ENCODE results near the gene TSNAXIP1.

Gene TSNAXIP1

DNA sequence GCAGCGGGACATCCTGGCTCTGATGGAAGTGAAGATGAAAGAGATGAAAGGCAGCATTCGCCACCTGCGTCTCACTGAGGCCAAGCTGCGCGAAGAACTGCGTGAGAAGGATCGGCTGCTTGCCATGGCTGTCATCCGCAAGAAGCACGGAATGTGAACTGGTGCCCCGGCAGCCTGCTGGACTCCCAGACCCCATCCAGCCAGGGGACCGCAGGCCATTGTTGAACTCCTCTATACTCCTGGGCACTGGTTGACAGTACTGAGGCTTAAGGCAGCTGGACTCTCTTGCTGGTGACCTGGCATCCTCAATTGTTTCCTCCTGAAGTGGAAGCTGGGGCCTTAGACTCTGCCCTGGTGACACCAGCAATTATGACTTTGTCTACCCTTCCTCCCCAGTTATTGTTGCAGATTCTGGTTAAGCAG, 36.7 kb downstream of the TSNAXIP1 start:
- H3K27ac ChIP-seq: peak overlapping the region; percentile 95
- H3K9me3 ChIP-seq: no peaks in the 10 kb centered on the region
- H3K36me3 ChIP-seq: no peaks in the 10 kb centered on the region
- no peaks in the 10 kb centered on the region for H3K27me3 ChIP-seq
- H3K4me3 ChIP-seq: peak overlapping the region; percentile 87
- TF ChIP-seq Cebpa-rat (IDR thresholded peaks at IDR 0.05): no peak
- H4K20me1 ChIP-seq: peaks cover 46% of the 10 kb centered on the region
- H3K4me1 ChIP-seq: peaks cover 46% of the 10 kb centered on the region
- H3K4me2 ChIP-seq: peak overlapping the region; percentile 95
- peak overlapping the region; percentile 99 for H3K9ac ChIP-seq

DNA sequence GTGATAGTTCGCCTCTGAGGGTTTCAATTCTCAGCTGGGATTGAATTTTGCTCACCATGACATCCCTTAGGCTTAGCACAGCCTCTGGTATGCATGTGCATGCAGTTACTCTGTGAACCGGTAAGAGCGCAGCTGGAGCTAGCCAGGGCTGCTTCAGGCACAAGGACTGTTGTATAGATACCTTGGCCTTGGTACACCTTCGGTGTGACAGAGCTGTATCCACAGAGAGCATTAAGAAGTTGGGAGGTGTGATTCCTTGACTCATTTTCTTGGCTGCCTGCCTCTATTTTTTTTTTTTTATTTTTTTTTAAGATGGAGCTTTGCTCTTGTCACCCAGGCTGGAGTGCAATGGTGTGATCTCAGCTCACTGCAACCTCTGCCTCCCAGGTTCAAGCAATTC, 37.8 kb downstream of the TSNAXIP1 start:
- H3K4me2 ChIP-seq: peak overlapping the region; percentile 95
- peak overlapping the region; percentile 87; the same call in 1 of the 2 replicates for H3K4me3 ChIP-seq
- no peaks in the 10 kb centered on the region for H3K27me3 ChIP-seq
- TF ChIP-seq Cebpa-rat (IDR thresholded peaks at IDR 0.05): no peak
- peaks cover 56% of the 10 kb centered on the region for H3K4me1 ChIP-seq
- peak overlapping the region; percentile 99 for H3K9ac ChIP-seq
- H3K27ac ChIP-seq: peak overlapping the region; percentile 96; the same call in 1 of the 2 replicates
- peaks cover 10% of the 10 kb centered on the region for H3K36me3 ChIP-seq
- H4K20me1 ChIP-seq: peaks cover 57% of the 10 kb centered on the region
- H3K9me3 ChIP-seq: no peaks in the 10 kb centered on the region

DNA sequence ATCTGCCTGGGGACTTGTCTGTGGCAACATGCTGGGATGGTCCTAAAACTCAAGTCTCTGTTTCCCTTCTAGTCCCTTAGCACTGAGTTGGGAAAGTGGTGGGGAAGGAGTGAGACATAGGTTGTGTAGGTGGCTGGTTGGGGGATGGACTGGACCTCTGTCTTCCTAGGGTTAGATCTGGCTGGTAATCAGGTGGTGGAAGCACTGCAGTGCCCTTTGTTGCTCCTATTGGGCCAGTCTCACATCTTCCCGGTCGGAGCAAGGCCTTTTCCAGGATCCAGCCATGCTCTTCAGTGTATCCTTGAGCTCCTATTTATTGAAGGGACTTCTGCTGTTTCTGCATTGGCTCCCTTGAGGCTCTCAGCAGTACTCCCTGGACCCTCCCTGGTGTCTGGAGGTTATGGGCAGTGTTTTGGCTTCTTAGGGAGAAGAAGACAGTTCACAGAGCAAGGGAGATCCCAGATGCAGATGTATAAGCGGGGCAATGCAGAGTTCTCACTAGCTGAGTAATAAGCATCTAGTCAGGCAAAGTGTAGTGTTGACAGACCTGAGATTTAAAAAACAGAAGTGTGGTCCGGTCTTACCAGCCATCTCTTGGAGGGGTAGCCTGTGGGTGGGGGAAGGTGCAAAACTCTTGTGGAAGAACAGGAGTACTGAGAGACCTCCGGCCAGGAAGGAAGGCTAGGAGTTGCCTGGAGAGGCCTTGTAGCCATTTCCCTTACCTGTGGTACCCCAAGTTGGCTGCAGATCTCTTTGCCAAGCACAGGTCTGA, 38.8 kb downstream of the TSNAXIP1 start:
- Histone ChIP-seq H3K36me3 (peaks cover 20% of the 10 kb centered on the region), H3K9me3 (no peaks in the 10 kb centered on the region), H3K27ac (peak overlapping the region; percentile 96), H3K4me2 (peak overlapping the region; percentile 95), H3K4me1 (peaks cover 56% of the 10 kb centered on the region), H4K20me1 (peaks cover 67% of the 10 kb centered on the region), H3K27me3 (no peaks in the 10 kb centered on the region), H3K4me3 (peak overlapping the region; percentile 100), H3K9ac (peak overlapping the region; percentile 99)
- no peak for TF ChIP-seq Cebpa-rat (IDR thresholded peaks at IDR 0.05)

DNA sequence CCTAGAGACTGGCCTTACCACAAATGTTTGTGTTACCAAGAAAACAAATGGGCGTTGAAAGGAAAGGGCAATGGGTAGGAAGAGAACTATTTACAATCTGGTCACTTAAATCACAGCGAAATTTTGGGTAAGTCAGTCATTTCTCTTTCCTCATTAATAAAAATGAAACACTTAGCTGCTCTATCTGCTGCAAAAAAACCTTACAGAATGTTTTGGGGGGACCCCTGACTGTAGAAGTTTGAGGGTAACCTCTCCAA, 39.3 kb downstream of the TSNAXIP1 start:
- peak overlapping the region; percentile 100 for H3K4me3 ChIP-seq
- TF ChIP-seq Cebpa-rat (IDR thresholded peaks at IDR 0.05): no peak
- H3K27ac ChIP-seq: peak overlapping the region; percentile 96
- peaks cover 56% of the 10 kb centered on the region for H3K4me1 ChIP-seq
- peak overlapping the region; percentile 99 for H3K9ac ChIP-seq
- H3K36me3 ChIP-seq: peaks cover 25% of the 10 kb centered on the region
- peak overlapping the region; percentile 95 for H3K4me2 ChIP-seq
- peaks cover 72% of the 10 kb centered on the region for H4K20me1 ChIP-seq
- H3K27me3 ChIP-seq: no peaks in the 10 kb centered on the region
- H3K9me3 ChIP-seq: no peaks in the 10 kb centered on the region

DNA sequence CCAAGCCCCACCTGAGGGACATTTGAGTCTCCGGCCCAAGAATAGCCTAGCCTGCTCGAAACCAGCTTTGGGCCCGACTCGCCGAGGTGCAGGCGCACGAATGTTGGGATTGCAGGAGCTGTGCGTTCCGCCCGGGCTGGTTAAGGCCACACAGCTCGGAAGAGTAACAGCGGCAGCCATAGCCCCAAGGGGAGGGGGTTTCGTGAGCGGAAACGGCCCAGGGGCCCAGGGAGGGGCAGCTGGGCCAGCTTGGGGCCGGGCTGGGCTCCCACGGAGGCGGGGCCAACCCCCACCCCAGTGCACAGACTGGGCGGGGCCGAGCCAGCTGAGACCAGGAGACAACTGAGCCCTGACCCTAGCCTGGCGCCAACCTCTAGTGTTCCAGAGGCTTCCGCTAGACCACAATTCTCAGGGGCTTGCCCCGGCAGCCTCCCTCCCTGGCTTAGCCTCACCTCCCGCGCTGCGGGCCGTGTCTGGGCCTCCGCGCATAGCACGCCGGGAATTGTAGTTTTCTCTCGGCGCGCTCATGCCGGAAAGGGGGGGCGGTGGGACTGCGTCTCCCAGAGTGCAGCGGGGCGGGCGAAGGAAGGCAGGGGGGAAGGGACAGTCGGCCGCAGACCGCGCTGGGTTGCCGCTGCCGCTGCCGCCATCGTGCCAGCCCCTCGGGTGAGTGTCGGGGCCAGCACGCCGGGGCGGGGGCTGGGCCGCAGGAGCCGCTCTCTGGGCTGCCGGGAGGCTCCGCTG, 39.8 kb downstream of the TSNAXIP1 start, which contains the start of gene NUTF2:
Gene NUTF2 (plus strand): TSS at position 614 of the 744 bp plus-strand sequence. CDS start 18,198 bp downstream, outside the sequence.
- Histone ChIP-seq H3K9me3 (no peaks in the 10 kb centered on the region), H3K4me1 (peaks cover 52% of the 10 kb centered on the region), H3K27me3 (no peaks in the 10 kb centered on the region), H3K36me3 (peaks cover 28% of the 10 kb centered on the region), H3K9ac (peak within 1 kb of the TSS; percentile 99), H3K4me3 (peak within 1 kb of the TSS; percentile 100), H3K27ac (peak within 1 kb of the TSS; percentile 96), H3K4me2 (peak within 1 kb of the TSS; percentile 98), H4K20me1 (peaks cover 77% of the 10 kb centered on the region)
- no peak for TF ChIP-seq Cebpa-rat (IDR thresholded peaks at IDR 0.05)

DNA sequence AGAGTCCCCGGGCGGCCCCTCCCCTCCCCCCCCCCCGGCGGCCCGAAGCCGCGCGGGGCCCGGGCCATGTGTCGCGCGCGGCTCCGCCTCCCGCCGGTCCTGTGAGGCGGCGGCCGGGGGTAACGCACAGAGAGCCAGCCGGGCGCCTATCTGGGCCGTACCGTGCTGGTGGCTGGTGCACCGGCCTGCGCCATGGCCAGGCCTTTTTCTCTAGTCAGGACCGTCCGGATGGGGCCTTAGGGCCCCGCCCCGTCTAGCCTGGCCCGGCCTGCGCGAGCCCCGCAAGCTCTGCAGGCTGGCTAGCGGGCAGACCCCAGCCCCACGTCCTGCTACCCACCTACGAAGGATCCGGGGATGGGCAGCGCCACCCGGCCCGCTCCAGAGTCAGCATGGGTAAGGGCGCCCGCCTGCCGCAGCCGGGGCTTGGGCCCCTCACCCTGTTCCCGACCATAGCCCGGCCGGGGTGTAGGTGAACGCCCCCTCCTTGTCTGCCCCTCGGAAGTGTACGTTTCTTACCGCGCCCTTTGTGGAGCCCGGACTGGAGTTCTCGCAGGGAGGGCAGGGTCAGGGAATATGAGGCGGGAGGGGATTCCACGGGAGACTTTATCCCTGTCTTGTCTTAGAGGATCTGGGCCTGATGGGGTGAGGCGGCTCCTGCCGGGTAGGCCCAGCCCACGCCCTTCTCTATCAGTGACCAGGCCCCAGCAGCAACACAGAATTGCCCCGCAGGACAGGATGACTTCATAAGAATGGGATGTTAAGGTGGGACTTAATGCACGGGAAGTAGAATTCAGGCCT, 40.6 kb downstream of the TSNAXIP1 start, which contains the start of gene CENPT:
Gene CENPT (minus strand): TSS at position 630 of the 798 bp plus-strand sequence. CDS start 13,834 bp downstream, outside the sequence.
- Histone ChIP-seq H3K27ac (peak within 1 kb of the TSS; percentile 96), H3K36me3 (peaks cover 32% of the 10 kb centered on the region), H3K4me3 (peak within 1 kb of the TSS; percentile 100), H3K4me1 (peaks cover 50% of the 10 kb centered on the region), H3K4me2 (peak within 1 kb of the TSS; percentile 98), H4K20me1 (peaks cover 85% of the 10 kb centered on the region), H3K9ac (peak within 1 kb of the TSS; percentile 99), H3K27me3 (no peaks in the 10 kb centered on the region), H3K9me3 (no peaks in the 10 kb centered on the region)
- no peak for TF ChIP-seq Cebpa-rat (IDR thresholded peaks at IDR 0.05)

DNA sequence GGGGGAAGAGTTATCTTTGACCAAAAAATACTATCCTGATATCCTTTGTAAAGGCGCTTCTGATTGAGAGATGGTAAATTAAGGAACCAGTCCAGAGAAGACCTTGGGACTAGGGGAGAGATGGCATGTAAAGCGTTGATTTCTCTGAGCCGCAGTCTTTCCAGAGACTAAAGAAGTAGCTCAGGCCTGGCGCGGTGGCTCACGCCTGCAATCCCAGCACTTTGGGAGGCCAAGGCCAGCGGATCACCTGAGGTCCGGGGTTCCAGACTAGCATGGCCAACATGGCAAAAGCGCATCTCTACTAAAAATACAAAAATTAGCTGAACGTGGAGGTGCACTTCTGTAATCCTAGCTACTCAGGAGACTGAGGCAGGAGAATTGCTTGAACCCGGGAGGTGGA, 41.4 kb downstream of the TSNAXIP1 start:
- H3K9me3 ChIP-seq: no peaks in the 10 kb centered on the region
- peak overlapping the region; percentile 99 for H3K9ac ChIP-seq
- peaks cover 35% of the 10 kb centered on the region for H3K36me3 ChIP-seq
- no peak for TF ChIP-seq Cebpa-rat (IDR thresholded peaks at IDR 0.05)
- peak overlapping the region; percentile 96 for H3K27ac ChIP-seq
- peaks cover 88% of the 10 kb centered on the region for H4K20me1 ChIP-seq
- H3K4me1 ChIP-seq: peaks cover 49% of the 10 kb centered on the region
- H3K4me3 ChIP-seq: peak overlapping the region; percentile 100
- H3K27me3 ChIP-seq: no peaks in the 10 kb centered on the region
- H3K4me2 ChIP-seq: peak overlapping the region; percentile 98

DNA sequence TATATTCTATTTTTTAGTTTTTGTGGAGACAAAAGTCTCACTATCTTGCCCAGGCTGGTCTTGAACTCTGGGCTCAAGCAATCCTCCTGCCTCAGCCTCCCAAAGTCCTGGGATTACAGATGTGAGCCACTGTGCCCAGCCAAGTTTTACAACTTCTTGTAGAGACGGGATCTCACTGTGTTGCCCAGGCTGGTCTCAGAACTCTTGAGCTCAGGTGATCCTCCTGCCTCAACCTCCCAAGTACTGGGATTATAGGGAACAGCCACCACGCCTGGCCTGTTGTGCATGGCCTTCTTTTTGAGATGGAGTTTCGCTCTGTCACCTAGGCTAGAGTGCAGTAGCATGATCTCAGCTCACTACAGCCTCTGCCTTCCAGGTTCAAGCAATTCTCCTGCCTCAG, 47.0 kb downstream of the TSNAXIP1 start:
- Histone ChIP-seq H3K27me3 (no peaks in the 10 kb centered on the region), H3K9me3 (no peaks in the 10 kb centered on the region), H3K4me1 (peaks cover 13% of the 10 kb centered on the region), H3K36me3 (peaks cover 87% of the 10 kb centered on the region), H3K9ac (no peak overlapping the region), H4K20me1 (peaks cover 100% of the 10 kb centered on the region), H3K4me2 (no peak overlapping the region), H3K4me3 (no peak overlapping the region), H3K27ac (no peak overlapping the region)
- no peak for TF ChIP-seq Cebpa-rat (IDR thresholded peaks at IDR 0.05)

DNA sequence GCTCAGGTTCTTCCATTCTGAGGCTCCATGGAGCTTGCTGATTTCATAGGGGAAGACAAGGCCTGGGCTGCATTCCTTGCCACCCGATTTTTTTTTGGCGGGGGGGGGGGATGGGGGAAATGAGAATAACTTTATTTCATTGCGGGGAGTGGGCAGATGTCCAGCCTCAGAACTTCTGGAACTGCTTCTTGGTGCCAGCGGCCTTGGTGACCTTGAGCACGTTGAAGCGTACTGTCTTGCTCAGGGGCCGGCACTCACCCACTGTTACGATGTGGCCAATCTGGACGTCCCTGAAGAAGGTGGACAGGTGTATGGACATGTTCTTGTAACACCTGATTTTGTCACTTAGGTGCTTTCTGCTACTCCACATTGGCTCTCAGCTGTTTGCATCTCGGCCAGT, 49.1 kb downstream of the TSNAXIP1 start:
- Histone ChIP-seq H3K27me3 (no peaks in the 10 kb centered on the region), H3K9ac (no peak overlapping the region), H3K4me3 (no peak overlapping the region), H3K9me3 (no peaks in the 10 kb centered on the region), H4K20me1 (peaks cover 100% of the 10 kb centered on the region), H3K27ac (no peak overlapping the region), H3K4me2 (no peak overlapping the region), H3K4me1 (peaks cover 6% of the 10 kb centered on the region; the same call in 1 of the 2 replicates), H3K36me3 (peaks cover 87% of the 10 kb centered on the region)
- no peak for TF ChIP-seq Cebpa-rat (IDR thresholded peaks at IDR 0.05)

Measured in BLaER1 (cell line).